Measurements from ENCODE around the gene TMEFF2. TPM values are rescaled to one million over a fixed set of nuclear protein-coding genes. Genes with fewer than 3 reads are reported as not detected.
A peak's percentile ranks its signal among the peaks of the same experiment; 100 is the strongest.
"Not testable (repeated sequence)": the region's sequence is repeated elsewhere in the genome, so short reads cannot be mapped to it uniquely, and the experiment has no call there.

TMEFF2 gene
- total RNA-seq, 1 donor from 2014 or later, result not detected

- no peak for DNase-seq (ENCODE audit: low read depth in 2 of 2)
Observed at GRCh38 chr2:192183296-192183695, 11.4 kb downstream of the TMEFF2 start.

- no peak for DNase-seq (ENCODE audit: low read depth in 2 of 2)
Observed at GRCh38 chr2:192166946-192167345, 27.8 kb downstream of the TMEFF2 start.

- DNase-seq (ENCODE audit: low read depth in 2 of 2), result no peak
Observed at GRCh38 chr2:192165842-192166241, 28.9 kb downstream of the TMEFF2 start.

GRCh38 chr2:192162392-192163042 lies 32.2 kb downstream of the TMEFF2 start:
- peak; percentile 68 to 83 for DNase-seq (ENCODE audit: low read depth in 2 of 2)

- peak; percentile 37 to 55 for DNase-seq (ENCODE audit: low read depth in 2 of 2)
Observed at GRCh38 chr2:192161656-192162290, 33.0 kb downstream of the TMEFF2 start.

- DNase-seq (ENCODE audit: low read depth in 2 of 2), result no peak
Observed at GRCh38 chr2:192159736-192160135, 35.0 kb downstream of the TMEFF2 start.

GRCh38 chr2:192159208-192159607 lies 35.5 kb downstream of the TMEFF2 start:
- DNase-seq (ENCODE audit: low read depth in 2 of 2), result no peak

- no peak for DNase-seq (ENCODE audit: low read depth in 2 of 2)
Observed at GRCh38 chr2:192157776-192158175, 37.0 kb downstream of the TMEFF2 start.

GRCh38 chr2:192155511-192156118 lies 39.1 kb downstream of the TMEFF2 start:
- DNase-seq (ENCODE audit: low read depth in 2 of 2), result no peak

- DNase-seq (ENCODE audit: low read depth in 2 of 2), result no peak
Observed at GRCh38 chr2:192153561-192153960, 41.2 kb downstream of the TMEFF2 start.

- DNase-seq (ENCODE audit: low read depth in 2 of 2), result no peak
Observed at GRCh38 chr2:192151853-192152252, 42.9 kb downstream of the TMEFF2 start.

- DNase-seq (ENCODE audit: low read depth in 2 of 2), result no peak
Observed at GRCh38 chr2:192150166-192150565, 44.6 kb downstream of the TMEFF2 start.

GRCh38 chr2:192148620-192149321 lies 46.0 kb downstream of the TMEFF2 start:
- DNase-seq (ENCODE audit: low read depth in 2 of 2), result no peak

- no peak for DNase-seq (ENCODE audit: low read depth in 2 of 2)
Observed at GRCh38 chr2:192148241-192148619, 46.5 kb downstream of the TMEFF2 start.

- DNase-seq (ENCODE audit: low read depth in 2 of 2), result peak in 1 of 2 donors; percentile 64
Observed at GRCh38 chr2:192146069-192147015, 48.4 kb downstream of the TMEFF2 start.

- no peak for DNase-seq (ENCODE audit: low read depth in 2 of 2)
Observed at GRCh38 chr2:192145496-192145895, 49.2 kb downstream of the TMEFF2 start.

- DNase-seq (ENCODE audit: low read depth in 2 of 2), result no peak
Observed at GRCh38 chr2:192140236-192140839, 54.4 kb downstream of the TMEFF2 start.

GRCh38 chr2:192139813-192140212 lies 54.9 kb downstream of the TMEFF2 start:
- DNase-seq (ENCODE audit: low read depth in 2 of 2), result no peak

GRCh38 chr2:192137451-192137850 lies 57.3 kb downstream of the TMEFF2 start:
- DNase-seq (ENCODE audit: low read depth in 2 of 2), result no peak

- not testable (repeated sequence) for DNase-seq (ENCODE audit: low read depth in 2 of 2)
Observed at GRCh38 chr2:192132604-192133003, 62.1 kb downstream of the TMEFF2 start.

GRCh38 chr2:192130312-192130711 lies 64.4 kb downstream of the TMEFF2 start:
- DNase-seq (ENCODE audit: low read depth in 2 of 2), result not testable (repeated sequence)
